Ovary (tissue), 9 donors: ENCODE results near the gene EVI5. TPM values are rescaled to one million over a fixed set of nuclear protein-coding genes. Genes with fewer than 3 reads are reported as not detected.

ENCODE experiments used
- DNase-seq, 5 donors: peaks; one replicate each; pipeline ENCODE4 v3.0.0-alpha.2; 2019 to 2020
- H3K27ac ChIP-seq, 2 donors: fragments of 200-600 bp; one replicate each; pipeline versions ENCODE4 v1.5.1 to v1.8.0; 2019 to 2022
- H3K27me3 ChIP-seq: fragments of 200-600 bp; one replicate; pipeline ENCODE4 v1.8.0; 2022
- H3K36me3 ChIP-seq: fragments of 200-600 bp; sonication (generic); one replicate; pipeline ENCODE4 v1.5.1; 2019
- H3K4me1 ChIP-seq: one replicate; pipeline ENCODE4 v1.8.1; 2013; ENCODE audit warnings: mild to moderate bottlenecking, moderate library complexity; ENCODE audit not compliant: insufficient read depth
- H3K4me3 ChIP-seq: fragments of 200-600 bp; sonication (generic); one replicate; pipeline ENCODE4 v1.5.1; 2017
- H3K9me3 ChIP-seq, 2 donors: fragments of 200-600 bp in 1 of 2; sonication (generic) in 1 of 2; one replicate each; pipeline versions ENCODE4 v1.5.1 to v1.8.1; 2013 to 2019; ENCODE audit warnings: mild to moderate bottlenecking in 1 of 2, moderate library complexity in 1 of 2
- EP300 ChIP-seq: sonication (generic); formaldehyde crosslinking; IDR thresholded peaks from one replicate; pipeline ENCODE4 v1.6.1; 2017; ENCODE audit warnings: antibody characterized with exemption
- POLR2A ChIP-seq: fragments of 450-650 bp; IDR thresholded peaks from one replicate; pipeline ENCODE4 v1.6.1; 2017; ENCODE audit warnings: antibody characterized with exemption, mild to moderate bottlenecking, moderate library complexity
- WGBS, 3 donors: extraction: QIAGEN DNeasy Blood & Tissue Kit in 1 of 3; methylation state at CpG; one replicate each; pipeline versions ENCODE4 v1.1.5 to v1.1.7; 2013 to 2017; 5-methylcytosine and 5-hydroxymethylcytosine counted together
- intact Hi-C, 4 donors: fragments of 100-400 bp; cut with DNase I; formaldehyde crosslinking; loops; one replicate each; pipeline versions ENCODE4 v1.11.0 to v1.15.1; 2022 to 2023
- polyA plus RNA-seq, 2 donors: library from polyadenylated mRNA; stranded (reverse); fragments of 200-250 nt in 1 of 2; fragments of 350-450 nt in 1 of 2; fragmentation: Illumina TruSeq in 1 of 2; extraction: RNeasy Lipid Tissue Mini Kit (QIAGEN cat#74804) in 1 of 2; gene quantifications; one replicate each; pipeline ENCODE4 v1.2.3, GENCODE V29; 2013 to 2014
- total RNA-seq, 7 donors: library from RNA; depleted of rRNA in 2 of 7; stranded (reverse); fragments of >200 nt in 2 of 7; fragmentation: NEBNext Ultra II Directional in 3 of 7; extraction: Animal tissue kit (Norgen Biotek cat#: 25700) in 3 of 7; gene quantifications; one replicate each; pipeline versions ENCODE4 v1.1.0 to v1.2.4, GENCODE V29; 2016 to 2023
- TF ChIP-seq, protein P1 (sequence below), 3 donors: fragments of 450-650 bp in 2 of 3; fragments of 200-600 bp in 1 of 3; IDR thresholded peaks; one replicate each; pipeline versions ENCODE4 v1.5.1 to v1.8.0; 2016 to 2022; ENCODE audit warnings: antibody characterized with exemption in 3 of 3, mild to moderate bottlenecking in 1 of 3
- donor health status: DM: no; HTN: no; CAD: no; lungs with moderate emphysema.
- donor health status: DM: no; HTN: no; CAD: no.
- donor health status: Bipolar disorder and iron deficiency.
- donor health status: DM: yes; HTN: yes; CAD: no.
- donor health status: DM: no; HTN: no; CAD: no.
- donor health status: DM: yes; HTN: yes; CAD: no.

Gene EVI5
- total and polyA plus RNA-seq, 9 donors: 4.4 to 36.7 (median 23.7) TPM

DNA sequence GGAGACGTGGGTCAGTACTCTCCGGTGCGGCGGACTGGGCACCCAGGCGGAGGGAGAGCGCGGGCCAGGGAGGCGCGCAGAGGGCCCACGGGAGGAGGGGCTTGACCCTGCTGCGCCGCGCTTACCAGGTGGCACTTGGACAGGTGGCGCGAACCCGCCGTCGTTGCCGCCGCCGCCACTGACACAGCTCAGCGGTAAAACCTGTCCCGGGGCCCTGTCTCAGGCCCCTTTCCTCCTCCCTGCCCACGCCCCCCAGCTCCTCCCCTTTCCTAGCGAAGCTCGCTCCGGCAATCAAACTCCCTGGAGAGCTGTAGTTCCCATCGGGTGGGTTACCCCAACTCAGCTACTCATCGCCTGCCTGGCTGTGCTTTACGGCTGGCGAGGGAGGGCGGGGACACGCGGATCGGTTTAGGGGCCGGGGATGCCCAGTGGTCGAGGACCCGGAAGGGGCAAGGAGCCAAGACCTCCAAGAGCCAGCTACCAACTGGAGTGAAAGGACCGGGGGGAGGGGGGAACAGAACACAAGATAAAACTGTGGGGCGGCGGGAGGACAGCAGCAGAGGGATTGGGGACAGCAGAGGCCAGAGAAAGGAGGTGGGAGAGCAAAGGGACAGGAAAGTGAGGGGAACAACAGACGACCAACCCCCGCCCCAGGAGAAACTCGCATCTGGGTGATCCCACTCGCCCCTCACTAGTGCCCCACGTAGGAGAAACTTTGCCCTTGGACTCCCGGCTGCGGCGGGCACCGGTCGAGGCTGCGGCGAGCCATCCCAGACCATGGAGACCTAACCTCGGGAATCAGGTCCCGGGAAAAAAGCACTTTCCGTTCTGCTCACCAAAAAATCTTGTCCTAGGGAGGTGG lies 301.1 kb downstream of the EVI5 start:
- peaks cover 24% of the 10 kb centered on the region for H3K4me1 ChIP-seq
- no peaks in the 10 kb centered on the region for H3K36me3 ChIP-seq
- H3K27ac ChIP-seq: no peak overlapping the region
- no peaks in the 10 kb centered on the region for H3K9me3 ChIP-seq
- 3 to 5% (median 4%) methylated on average over 56 of the region's 56 CpGs for WGBS, 3 donors
- no peak for TF ChIP-seq POLR2A
- TF ChIP-seq EP300: no peak
- TF ChIP-seq, protein P1, sequence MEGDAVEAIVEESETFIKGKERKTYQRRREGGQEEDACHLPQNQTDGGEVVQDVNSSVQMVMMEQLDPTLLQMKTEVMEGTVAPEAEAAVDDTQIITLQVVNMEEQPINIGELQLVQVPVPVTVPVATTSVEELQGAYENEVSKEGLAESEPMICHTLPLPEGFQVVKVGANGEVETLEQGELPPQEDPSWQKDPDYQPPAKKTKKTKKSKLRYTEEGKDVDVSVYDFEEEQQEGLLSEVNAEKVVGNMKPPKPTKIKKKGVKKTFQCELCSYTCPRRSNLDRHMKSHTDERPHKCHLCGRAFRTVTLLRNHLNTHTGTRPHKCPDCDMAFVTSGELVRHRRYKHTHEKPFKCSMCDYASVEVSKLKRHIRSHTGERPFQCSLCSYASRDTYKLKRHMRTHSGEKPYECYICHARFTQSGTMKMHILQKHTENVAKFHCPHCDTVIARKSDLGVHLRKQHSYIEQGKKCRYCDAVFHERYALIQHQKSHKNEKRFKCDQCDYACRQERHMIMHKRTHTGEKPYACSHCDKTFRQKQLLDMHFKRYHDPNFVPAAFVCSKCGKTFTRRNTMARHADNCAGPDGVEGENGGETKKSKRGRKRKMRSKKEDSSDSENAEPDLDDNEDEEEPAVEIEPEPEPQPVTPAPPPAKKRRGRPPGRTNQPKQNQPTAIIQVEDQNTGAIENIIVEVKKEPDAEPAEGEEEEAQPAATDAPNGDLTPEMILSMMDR (IDR thresholded peaks at IDR 0.05): no peak
- H3K4me3 ChIP-seq: peak overlapping the region; percentile 20
- intact Hi-C loops: no loop called here
- DNase-seq: peak in 1 of 5 donors; percentile 14
- no peaks in the 10 kb centered on the region for H3K27me3 ChIP-seq

DNA sequence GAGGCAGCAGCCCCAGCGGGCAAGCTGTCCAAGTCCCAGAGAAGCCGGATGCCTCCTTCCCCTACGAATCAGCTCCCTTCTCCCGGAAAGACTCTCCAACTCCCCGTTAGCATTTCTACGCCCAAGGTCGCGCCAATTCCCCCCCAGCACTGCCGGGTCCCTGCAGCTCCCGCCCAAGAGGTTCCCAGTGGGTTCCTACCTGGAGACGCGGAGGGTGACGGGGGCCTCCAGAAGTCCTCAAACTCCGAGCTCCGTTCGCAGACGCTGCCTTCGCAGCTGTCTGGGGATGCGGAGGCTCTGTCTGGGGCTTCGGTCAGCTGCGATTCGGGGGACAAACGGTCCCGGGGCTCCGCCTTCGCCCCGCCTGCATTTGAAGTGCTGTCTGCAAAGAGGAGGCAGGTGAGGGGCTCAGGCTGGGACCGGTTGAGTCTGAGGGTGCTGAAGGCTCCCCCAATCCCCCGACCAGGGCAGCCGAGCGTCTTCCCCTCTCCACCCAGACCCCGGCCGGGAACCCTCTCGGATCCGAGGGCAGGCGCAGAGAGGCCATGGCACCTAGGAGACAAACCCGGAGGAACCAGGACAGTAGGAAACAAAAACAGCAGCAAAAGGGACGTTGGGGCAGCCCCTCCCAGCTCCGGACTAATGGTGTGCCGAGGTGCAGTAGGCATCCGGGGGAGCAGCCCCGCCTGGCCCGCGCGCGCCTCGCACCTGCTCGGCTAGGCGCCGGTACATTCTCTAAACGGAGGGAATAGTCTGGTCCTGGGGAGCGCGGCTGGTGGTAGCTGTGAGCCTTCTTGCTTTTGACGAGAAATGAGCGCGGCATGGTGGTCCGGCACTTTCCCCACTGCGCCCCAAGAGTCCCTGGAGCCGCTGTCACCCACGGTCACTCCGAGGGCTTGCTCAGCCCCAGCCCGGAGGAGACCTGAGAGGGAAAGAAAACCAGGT lies 302.0 kb downstream of the EVI5 start:
- Histone ChIP-seq H3K9me3 (no peaks in the 10 kb centered on the region), H3K4me1 (peaks cover 24% of the 10 kb centered on the region), H3K36me3 (no peaks in the 10 kb centered on the region), H3K27ac (no peak overlapping the region), H3K4me3 (peak overlapping the region; percentile 20), H3K27me3 (no peaks in the 10 kb centered on the region)
- DNase-seq: no peak
- 3 to 4% (median 4%) methylated on average over 54 to 62 of the region's 62 CpGs for WGBS, 3 donors
- TF ChIP-seq POLR2A (no peak), EP300 (no peak)
- TF ChIP-seq, protein P1 (IDR thresholded peaks at IDR 0.05): no peak
- intact Hi-C loops: no loop called here

DNA sequence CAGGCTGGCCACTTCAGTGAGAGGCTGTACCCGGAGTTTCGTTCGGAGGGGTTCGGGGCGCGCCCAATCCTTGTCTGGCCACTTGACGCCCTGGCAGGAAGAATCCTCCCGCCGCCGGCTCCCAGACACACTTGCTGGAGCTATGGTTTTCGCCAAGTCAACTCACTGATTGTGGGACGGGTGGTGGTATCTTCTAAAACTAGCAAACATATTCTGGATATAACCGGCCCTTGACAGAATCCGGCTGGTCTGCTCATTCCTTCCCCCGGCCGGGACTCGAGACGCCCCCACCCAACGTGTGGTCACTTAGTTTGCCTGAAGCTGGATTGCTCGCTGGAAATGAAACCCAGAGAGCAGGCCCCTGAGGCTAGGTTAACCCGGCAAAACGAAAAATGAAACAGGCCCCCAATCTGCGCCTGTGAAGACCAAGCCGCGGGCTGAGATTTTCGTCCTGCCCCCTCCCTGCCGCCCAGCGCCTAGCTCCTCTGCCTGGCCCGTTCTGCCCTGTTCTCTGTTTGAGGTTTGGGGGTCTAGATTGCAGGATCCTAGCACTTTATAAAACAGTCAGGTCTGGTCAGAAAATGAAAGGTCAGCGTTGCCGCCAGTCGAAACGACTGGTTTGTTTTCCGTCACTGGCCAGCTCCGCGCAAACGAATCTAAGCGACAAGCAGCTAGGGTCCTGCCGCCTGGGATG lies 302.8 kb downstream of the EVI5 start:
- peaks cover 24% of the 10 kb centered on the region for H3K4me1 ChIP-seq
- 3 to 5% (median 3%) methylated on average over 39 of the region's 39 CpGs for WGBS, 3 donors
- no peaks in the 10 kb centered on the region for H3K9me3 ChIP-seq
- peak overlapping the region; percentile 20 for H3K4me3 ChIP-seq
- no peaks in the 10 kb centered on the region for H3K27me3 ChIP-seq
- no peak overlapping the region for H3K27ac ChIP-seq
- DNase-seq: no peak
- intact Hi-C loops: no loop called here
- no peaks in the 10 kb centered on the region for H3K36me3 ChIP-seq
- TF ChIP-seq POLR2A: no peak
- no peak for TF ChIP-seq EP300
- TF ChIP-seq, protein P1 (IDR thresholded peaks at IDR 0.05): no peak

DNA sequence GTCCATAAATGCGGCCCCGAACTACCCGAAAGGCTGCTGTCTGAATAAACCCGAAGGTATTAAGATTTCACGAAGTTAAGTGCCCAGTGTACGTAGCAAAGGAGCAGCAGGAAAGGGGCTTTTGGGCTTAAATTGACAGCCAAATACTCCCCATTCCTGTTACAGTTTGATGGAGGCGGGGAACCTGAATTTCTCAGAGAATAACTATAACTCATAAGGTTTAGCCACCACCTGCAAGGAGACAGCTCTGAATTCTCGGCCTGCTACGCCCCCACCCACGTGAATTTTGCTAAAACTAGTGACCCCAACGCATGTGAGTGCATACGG lies 303.3 kb downstream of the EVI5 start:
- Histone ChIP-seq H3K4me3 (no peak overlapping the region), H3K9me3 (no peaks in the 10 kb centered on the region), H3K36me3 (no peaks in the 10 kb centered on the region), H3K27ac (no peak overlapping the region), H3K4me1 (peaks cover 20% of the 10 kb centered on the region), H3K27me3 (no peaks in the 10 kb centered on the region)
- DNase-seq: no peak
- intact Hi-C loops: no loop called here
- WGBS, 3 donors: 13 to 22% (median 14%) methylated on average over 12 of the region's 12 CpGs
- no peak for TF ChIP-seq POLR2A
- TF ChIP-seq EP300: no peak
- TF ChIP-seq, protein P1 (IDR thresholded peaks at IDR 0.05): no peak
